PC-9 (cell line): Measurements from ENCODE around the gene TMEFF2.

Source experiments
- EZH2 ChIP-seq: fragments of 200-600 bp; sonication (generic); IDR thresholded peaks from 2 replicates; pipeline ENCODE4 v1.8.0; 2017; ENCODE audit warnings: antibody characterized with exemption, low read depth
- TF ChIP-seq, protein P1 (sequence below): fragments of 200-600 bp; sonication (generic); conservative IDR thresholded peaks from 2 replicates; pipeline ENCODE4 v1.6.1; 2017; ENCODE audit warnings: mixed run types, antibody characterized with exemption, mild to moderate bottlenecking, moderate library complexity

DNA sequence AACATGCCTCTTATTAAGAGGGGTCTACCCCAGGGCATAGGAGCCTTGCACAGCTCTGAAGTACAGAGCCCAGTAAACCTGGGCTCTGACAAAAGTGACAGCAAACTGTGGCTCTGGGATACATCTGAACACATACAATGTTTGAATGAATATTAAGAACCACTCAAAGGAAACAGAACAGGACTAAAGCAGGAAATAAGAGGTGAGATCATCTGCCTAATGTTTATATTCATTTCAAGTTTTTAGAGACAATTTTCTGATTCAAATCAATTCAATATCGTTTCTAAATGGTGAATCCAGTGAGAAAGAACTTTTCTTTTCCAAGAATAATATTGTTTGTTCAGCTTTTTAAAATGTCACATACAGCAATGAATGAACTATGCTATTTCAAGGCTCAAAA lies 211.1 kb downstream of the TMEFF2 start:
- TF ChIP-seq, protein P1, sequence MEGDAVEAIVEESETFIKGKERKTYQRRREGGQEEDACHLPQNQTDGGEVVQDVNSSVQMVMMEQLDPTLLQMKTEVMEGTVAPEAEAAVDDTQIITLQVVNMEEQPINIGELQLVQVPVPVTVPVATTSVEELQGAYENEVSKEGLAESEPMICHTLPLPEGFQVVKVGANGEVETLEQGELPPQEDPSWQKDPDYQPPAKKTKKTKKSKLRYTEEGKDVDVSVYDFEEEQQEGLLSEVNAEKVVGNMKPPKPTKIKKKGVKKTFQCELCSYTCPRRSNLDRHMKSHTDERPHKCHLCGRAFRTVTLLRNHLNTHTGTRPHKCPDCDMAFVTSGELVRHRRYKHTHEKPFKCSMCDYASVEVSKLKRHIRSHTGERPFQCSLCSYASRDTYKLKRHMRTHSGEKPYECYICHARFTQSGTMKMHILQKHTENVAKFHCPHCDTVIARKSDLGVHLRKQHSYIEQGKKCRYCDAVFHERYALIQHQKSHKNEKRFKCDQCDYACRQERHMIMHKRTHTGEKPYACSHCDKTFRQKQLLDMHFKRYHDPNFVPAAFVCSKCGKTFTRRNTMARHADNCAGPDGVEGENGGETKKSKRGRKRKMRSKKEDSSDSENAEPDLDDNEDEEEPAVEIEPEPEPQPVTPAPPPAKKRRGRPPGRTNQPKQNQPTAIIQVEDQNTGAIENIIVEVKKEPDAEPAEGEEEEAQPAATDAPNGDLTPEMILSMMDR = no peak
- TF ChIP-seq EZH2 = no peak
